H1 (cell line): ENCODE measurements around the gene MVD. TPM values are rescaled to one million over a fixed set of nuclear protein-coding genes. Genes with fewer than 3 reads are reported as not detected.

Experiments used
- CHD7 ChIP-seq: fragments of 300-600 bp; sonication (generic); IDR thresholded peaks from 2 replicates; pipeline ENCODE4 v1.7.1; 2012; ENCODE audit warnings: low read length, moderate library complexity, mild to moderate bottlenecking, inconsistent platforms; ENCODE audit not compliant: insufficient replicate concordance
- CREB1 ChIP-seq: IDR thresholded peaks from 2 replicates; pipeline ENCODE4 v1.6.1; 2012; ENCODE audit warnings: inconsistent platforms
- FOSL1 ChIP-seq: IDR thresholded peaks from 2 replicates; pipeline ENCODE4 v1.6.1; 2011; ENCODE audit warnings: mild to moderate bottlenecking, low read depth, low read length, moderate library complexity; ENCODE audit not compliant: insufficient read depth
- RAD21 ChIP-seq, 2 experiments: IDR thresholded peaks in 1 of 2; conservative IDR thresholded peaks in 1 of 2; 2 replicates each; pipeline ENCODE4 v1.6.1; 2011; ENCODE audit warnings: low read depth in 2 of 2, low read length in 2 of 2, improper control_type of control experiment in 1 of 2, inconsistent platforms in 1 of 2, mild to moderate bottlenecking in 1 of 2, moderate library complexity in 1 of 2
- RFX5 ChIP-seq: IDR thresholded peaks from 2 replicates; pipeline ENCODE4 v1.6.1; 2011; ENCODE audit warnings: low read depth, low read length, improper control_type of control experiment, borderline replicate concordance
- RNF2 ChIP-seq: fragments of 200-900, 300-1000 bp; sonication (generic); IDR thresholded peaks from 2 replicates; pipeline ENCODE4 v1.7.1; 2016; ENCODE audit warnings: borderline replicate concordance, low read depth, mild to moderate bottlenecking, antibody characterized with exemption, low read length; ENCODE audit not compliant: poor library complexity, severe bottlenecking; ENCODE audit errors: missing control alignments
- SAP30 ChIP-seq: fragments of 300-600 bp; sonication (generic); IDR thresholded peaks from 2 replicates; pipeline ENCODE4 v1.7.1; 2012; ENCODE audit warnings: low read length, moderate library complexity, mild to moderate bottlenecking, inconsistent platforms; ENCODE audit not compliant: insufficient read depth, insufficient replicate concordance
- TEAD4 ChIP-seq: IDR thresholded peaks from 2 replicates; pipeline ENCODE4 v1.6.1; 2012; ENCODE audit warnings: low read depth, low read length, inconsistent platforms, mixed read lengths
- USF2 ChIP-seq: IDR thresholded peaks from 2 replicates; pipeline ENCODE4 v1.6.1; 2011; ENCODE audit warnings: low read length, improper control_type of control experiment
- polyA plus RNA-seq, 7 experiments: library from polyadenylated mRNA; depleted of rRNA in 3 of 7; stranded (reverse) in 5 of 7; unstranded in 2 of 7; fragments of >200 nt in 5 of 7; fragments of 200-250 nt in 2 of 7; gene quantifications; 1 replicate in 5 of 7; 2 replicates in 1 of 7; 4 replicates in 1 of 7; pipeline versions ENCODE4 v1.2.1 to v1.2.3, GENCODE V29; 2011 to 2013; ENCODE audit warnings: missing spikeins in 2 of 7, mixed read lengths in 2 of 7
- total RNA-seq: library from RNA; stranded (reverse); fragmentation: NEBNext Ultra II Directional; extraction: Animal tissue kit (Norgen Biotek cat#: 25700); gene quantifications from 2 replicates; pipeline ENCODE4 v1.2.1, GENCODE V29; 2021

The MVD gene
- total and polyA plus RNA-seq, 2 of the 8 experiments (the other 6 are each of a cell fraction or from before 2014, with no cell fraction given), result 47.2 to 77.3 TPM

- TF ChIP-seq RFX5 (no peak), USF2 (no peak), TEAD4 (no peak), SAP30 (no peak), RAD21 (IDR thresholded peaks at IDR 0.05 in 1 of 2, conservative IDR thresholded peaks at IDR 0.05 in 1 of 2; ENCODE audit: low read depth in 2 of 2, low read length in 2 of 2) (no peak), FOSL1 (no peak), CREB1 (no peak), RNF2 (no peak), CHD7 (no peak)
Observed at GRCh38 chr16:88698646-88699045, 35.8 kb upstream of the MVD start (continued).
